Measurements from ENCODE around the gene GVQW3. TPM values are rescaled to one million over a fixed set of nuclear protein-coding genes. Genes with fewer than 3 reads are reported as not detected.

The GVQW3 gene
- total and polyA plus RNA-seq, 2 of the 13 experiments (the other 11 are each of a cell fraction or from before 2014, with no cell fraction given): 5.0 to 5.6 TPM

DNA sequence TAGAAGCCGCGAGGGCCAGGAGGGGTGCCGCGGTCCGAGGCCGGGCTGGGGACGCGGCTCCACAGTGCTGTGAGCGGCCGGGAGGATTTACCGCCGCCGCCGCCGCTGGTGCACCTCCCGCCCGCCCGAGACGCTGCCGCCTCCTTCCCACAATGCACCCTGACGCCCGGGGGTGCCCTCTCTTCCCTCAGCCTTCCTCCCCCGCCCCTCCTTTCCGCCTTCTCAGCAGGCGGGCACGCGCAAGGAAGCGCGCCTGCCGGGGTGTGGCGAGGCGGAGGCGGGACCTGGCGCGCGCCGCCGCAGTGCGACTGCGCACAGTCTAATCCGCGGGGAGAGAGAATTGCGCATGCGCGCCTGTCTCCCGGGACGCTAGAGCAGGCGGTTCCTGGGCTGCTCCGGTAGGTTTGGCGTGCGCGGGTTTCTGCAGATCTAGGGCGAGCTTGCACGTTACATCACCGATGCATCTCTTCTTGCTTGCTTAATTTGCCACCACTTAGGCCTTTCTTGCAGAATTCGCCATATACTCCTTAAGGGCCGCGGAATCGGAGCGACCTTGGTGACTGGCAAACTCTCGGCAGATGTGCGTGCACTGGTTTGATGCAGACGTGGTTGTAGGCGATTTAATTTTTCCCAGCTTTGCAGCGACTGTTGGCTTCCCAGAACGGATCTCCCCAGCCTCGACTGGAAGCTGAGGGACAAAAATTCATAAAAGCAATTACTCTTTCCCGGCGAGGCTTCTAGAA is at the start of gene GVQW3, which contains the start of gene THAP12 (continued):
- peak; percentile 46; the same call in 1 of the 2 replicates for TF ChIP-seq NFKB2 (CRISPR knock-in tag; IDR thresholded peaks at IDR 0.05; ENCODE audit: borderline replicate concordance)
- TF ChIP-seq SNAI1 (CRISPR knock-in tag; IDR thresholded peaks at IDR 0.05; ENCODE audit: borderline replicate concordance): no peak
- no peak for TF ChIP-seq ATRX (CRISPR knock-in tag; IDR thresholded peaks at IDR 0.05; ENCODE audit: borderline replicate concordance)
- TF ChIP-seq ZBTB49 (CRISPR knock-in tag; IDR thresholded peaks at IDR 0.05; ENCODE audit: borderline replicate concordance): no peak
- no peak for TF ChIP-seq ELF4 (CRISPR knock-in tag; IDR thresholded peaks at IDR 0.05; ENCODE audit: borderline replicate concordance)
- no peak; the same call in 1 of the 2 replicates for TF ChIP-seq ATF7-NPFF (CRISPR knock-in tag; IDR thresholded peaks at IDR 0.05; ENCODE audit: low read depth)
- TF ChIP-seq, protein P1, sequence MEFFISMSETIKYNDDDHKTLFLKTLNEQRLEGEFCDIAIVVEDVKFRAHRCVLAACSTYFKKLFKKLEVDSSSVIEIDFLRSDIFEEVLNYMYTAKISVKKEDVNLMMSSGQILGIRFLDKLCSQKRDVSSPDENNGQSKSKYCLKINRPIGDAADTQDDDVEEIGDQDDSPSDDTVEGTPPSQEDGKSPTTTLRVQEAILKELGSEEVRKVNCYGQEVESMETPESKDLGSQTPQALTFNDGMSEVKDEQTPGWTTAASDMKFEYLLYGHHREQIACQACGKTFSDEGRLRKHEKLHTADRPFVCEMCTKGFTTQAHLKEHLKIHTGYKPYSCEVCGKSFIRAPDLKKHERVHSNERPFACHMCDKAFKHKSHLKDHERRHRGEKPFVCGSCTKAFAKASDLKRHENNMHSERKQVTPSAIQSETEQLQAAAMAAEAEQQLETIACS (CRISPR knock-in tag; IDR thresholded peaks at IDR 0.05): peak; percentile 99
- no peak for TF ChIP-seq FIP1L1 (IDR thresholded peaks at IDR 0.05; ENCODE audit: borderline replicate concordance, insufficient read depth, low read depth, low read length)
- TF ChIP-seq SUZ12 (IDR thresholded peaks at IDR 0.05; ENCODE audit: low read depth, low read length): peak; percentile 28; the same call in 1 of the 2 replicates
- TF ChIP-seq HMGXB4 (CRISPR knock-in tag; IDR thresholded peaks at IDR 0.05; ENCODE audit: borderline replicate concordance in 1 of 2, low read depth in 1 of 2): peak; percentile 58 to 83; a peak in 2 of 4 replicates
- no peak for TF ChIP-seq ZNF256 (CRISPR knock-in tag; conservative IDR thresholded peaks at IDR 0.05)
- peak; percentile 41; the same call in 1 of the 2 replicates for TF ChIP-seq ZNF556 (CRISPR knock-in tag; IDR thresholded peaks at IDR 0.05; ENCODE audit: borderline replicate concordance)
- TF ChIP-seq ZGPAT (CRISPR knock-in tag; IDR thresholded peaks at IDR 0.05): peak; percentile 67; the same call in 1 of the 2 replicates
- 0 out of 2 replicates have a peak, but pooled peaks have one; percentile 43 for TF ChIP-seq SMAD3 (CRISPR knock-in tag; IDR thresholded peaks at IDR 0.05)
- TF ChIP-seq MAFK (conservative IDR thresholded peaks at IDR 0.05 in 1 of 2, IDR thresholded peaks at IDR 0.05 in 1 of 2; ENCODE audit: low read length in 2 of 2): peak; percentile 22 to 33; a peak in 2 of 4 replicates
- no peak for TF ChIP-seq ZBTB7A (CRISPR knock-in tag; IDR thresholded peaks at IDR 0.05)
- no peak for TF ChIP-seq NFYB (CRISPR knock-in tag; IDR thresholded peaks at IDR 0.05)
- no peak for TF ChIP-seq HMG20A (CRISPR knock-in tag; IDR thresholded peaks at IDR 0.05; ENCODE audit: borderline replicate concordance)
- TF ChIP-seq MTA1 (CRISPR knock-in tag; IDR thresholded peaks at IDR 0.05; ENCODE audit: borderline replicate concordance): no peak; the same call in 1 of the 2 replicates
- TF ChIP-seq TCF12 (IDR thresholded peaks at IDR 0.05): no peak
- no peak for TF ChIP-seq TCF12 (CRISPR knock-in tag; IDR thresholded peaks at IDR 0.05)
- 0 out of 2 replicates have a peak, but pooled peaks have one; percentile 26 for TF ChIP-seq GZF1 (CRISPR knock-in tag; IDR thresholded peaks at IDR 0.05)
